Epithelial cell of prostate (primary cell): ENCODE results near the gene NPM3.

Experiments used
- DNase-seq: peaks from one replicate; pipeline ENCODE4 v3.0.0-alpha.2; 2011; ENCODE audit warnings: low read depth, low spot score
- H3K27ac ChIP-seq: fragments of 450-650 bp; 2 replicates; pipeline ENCODE4 v1.5.1; 2017; ENCODE audit warnings: mild to moderate bottlenecking

Gene NPM3

DNA sequence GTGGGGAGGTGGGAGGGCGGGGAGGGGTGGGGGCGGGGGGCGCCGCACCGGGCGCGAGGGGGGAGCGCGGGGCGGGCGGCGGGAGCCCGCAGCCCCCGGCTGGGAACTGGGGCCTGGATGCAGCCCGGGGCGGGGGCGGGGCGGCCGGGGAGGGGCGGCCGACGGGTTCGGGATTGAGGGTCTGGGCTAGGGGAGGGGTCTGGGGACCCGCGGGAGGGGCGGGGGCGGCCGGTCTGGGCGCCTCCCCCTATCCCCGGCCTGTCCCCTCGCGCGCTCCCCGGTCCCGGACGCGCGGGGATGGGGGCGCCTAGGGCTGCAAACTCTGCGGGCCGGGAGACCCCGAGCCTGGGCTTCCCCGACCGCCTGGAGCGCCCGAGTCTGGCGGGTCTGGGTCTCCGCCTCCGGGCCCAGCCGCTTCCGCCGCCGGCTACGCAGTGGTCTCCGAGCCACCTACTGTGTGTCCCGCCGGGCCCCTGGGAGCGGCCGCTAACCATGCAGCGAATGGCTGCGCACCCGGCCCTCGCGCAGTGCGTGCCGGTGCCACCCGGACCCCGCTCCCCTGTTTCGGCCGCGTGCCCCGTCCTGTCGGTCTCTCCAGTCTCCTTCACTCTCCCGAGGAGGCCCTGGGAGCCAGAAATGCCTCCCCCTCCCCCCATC is 7.0 kb downstream of the NPM3 start:
- DNase-seq: no peak
- no peak overlapping the region for H3K27ac ChIP-seq

DNA sequence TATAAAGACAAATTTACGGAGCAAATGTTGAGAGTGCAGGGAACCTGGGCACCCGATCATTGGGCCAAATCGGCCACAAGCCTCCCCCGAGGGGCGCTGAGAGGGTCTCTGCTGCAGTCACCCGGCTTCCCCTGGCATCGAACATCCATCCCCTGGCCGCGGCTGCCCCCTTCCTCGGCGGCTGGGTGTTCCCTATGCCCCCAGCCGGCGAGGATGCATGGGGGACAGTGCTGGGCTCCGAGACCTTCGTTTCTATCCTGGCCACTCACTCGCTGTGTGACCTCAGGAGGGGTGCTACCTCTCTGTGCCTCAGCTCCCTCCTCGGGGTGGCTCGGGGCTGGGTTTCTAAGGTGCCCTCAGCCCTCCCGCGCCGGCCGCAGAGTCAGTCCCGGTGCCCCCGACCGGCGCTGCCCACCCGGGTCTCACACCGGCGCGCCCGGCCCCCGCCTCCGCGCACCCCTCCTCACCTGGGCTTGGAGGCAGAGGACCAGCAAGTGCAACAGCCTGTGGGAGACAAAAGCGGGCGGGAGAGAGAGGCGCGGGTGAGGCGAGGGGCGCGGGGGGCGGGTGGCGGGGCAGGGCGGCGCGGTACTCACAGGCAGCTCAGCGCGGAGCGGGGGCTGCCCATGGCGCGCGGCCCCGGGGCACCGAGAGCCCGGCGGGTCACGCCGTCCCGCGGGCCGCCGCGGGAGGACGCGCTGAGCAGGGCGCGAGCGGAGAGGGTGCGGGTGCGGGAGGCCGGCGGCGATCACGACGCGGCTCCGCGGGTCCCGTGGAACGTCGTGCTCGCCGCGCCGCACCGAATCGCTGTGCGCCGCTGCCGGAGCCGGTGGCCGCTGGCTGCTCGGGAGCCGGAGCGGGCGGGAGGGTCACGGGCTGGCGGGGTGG is 7.7 kb downstream of the NPM3 start, which contains the start of gene FGF8:
FGF8 (minus strand) TSS at position 842 of the 888 bp plus-strand sequence; CDS start at position 628, 214 bp downstream.
- no peak within 1 kb of the TSS for H3K27ac ChIP-seq
- no peak for DNase-seq

DNA sequence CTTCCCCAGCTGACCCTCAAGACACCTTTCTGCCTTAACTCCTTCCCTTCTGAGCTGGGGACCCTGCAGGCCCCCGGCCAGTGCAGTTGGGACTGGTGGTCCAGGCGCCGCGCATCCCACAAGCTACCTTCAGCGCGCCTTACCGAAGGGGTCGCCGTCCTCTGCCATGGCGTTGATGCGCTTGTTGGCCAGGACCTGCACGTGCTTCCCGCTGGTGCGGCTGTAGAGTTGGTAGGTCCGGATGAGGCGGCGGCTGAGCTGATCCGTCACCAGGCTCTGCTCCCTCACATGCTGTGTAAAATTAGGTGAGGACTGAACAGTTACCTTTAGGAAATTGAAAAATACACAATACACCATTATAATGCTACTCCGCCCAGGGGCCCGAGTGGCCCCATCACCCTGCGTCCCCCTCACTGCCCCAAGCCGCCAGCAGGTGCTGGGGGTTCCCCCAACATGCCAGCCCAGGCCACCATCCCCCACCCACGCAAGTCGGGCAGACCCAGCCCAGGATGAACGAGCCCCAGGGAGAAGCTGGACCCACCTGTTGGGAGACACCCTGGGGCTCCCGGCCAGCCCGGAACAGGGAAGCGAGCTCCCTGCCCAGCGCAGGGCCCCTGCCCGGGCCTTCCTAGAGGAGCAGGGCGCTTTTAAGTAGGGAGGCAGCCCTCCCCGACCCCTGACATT is 8.5 kb downstream of the NPM3 start:
- H3K27ac ChIP-seq: no peak overlapping the region
- no peak for DNase-seq

DNA sequence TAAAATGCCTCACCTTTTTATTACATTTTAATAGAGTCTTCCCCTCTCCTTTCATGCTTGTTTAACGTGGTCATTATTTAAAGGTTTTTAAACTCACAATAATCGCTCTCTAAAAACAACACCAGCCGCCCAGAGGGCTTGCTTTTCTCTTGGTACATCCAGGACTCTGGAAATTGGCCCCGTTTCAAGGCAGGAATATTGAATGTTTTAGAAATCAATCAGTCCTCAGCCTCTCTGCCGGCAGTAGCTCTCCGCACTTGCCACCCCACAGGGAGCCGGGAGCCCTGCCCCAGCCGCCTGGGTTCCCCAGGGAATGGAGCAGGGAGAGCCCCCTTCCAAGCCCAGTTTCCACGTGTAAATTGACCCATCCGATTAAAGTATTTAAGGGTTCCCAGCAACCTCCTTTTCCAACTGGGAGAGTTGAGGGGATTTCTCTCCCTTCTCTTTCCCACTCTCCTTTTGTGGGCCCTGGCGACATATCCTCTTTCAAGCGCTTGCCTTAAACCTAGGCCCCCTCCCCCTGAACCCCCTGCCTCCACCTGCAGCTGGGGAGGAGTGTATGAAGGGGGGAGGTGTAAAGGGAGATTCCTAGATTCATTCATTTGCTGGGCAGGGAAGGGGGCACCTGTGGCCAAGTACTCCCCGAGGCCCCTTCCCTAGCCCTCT is 9.2 kb downstream of the NPM3 start:
- DNase-seq: no peak

DNA sequence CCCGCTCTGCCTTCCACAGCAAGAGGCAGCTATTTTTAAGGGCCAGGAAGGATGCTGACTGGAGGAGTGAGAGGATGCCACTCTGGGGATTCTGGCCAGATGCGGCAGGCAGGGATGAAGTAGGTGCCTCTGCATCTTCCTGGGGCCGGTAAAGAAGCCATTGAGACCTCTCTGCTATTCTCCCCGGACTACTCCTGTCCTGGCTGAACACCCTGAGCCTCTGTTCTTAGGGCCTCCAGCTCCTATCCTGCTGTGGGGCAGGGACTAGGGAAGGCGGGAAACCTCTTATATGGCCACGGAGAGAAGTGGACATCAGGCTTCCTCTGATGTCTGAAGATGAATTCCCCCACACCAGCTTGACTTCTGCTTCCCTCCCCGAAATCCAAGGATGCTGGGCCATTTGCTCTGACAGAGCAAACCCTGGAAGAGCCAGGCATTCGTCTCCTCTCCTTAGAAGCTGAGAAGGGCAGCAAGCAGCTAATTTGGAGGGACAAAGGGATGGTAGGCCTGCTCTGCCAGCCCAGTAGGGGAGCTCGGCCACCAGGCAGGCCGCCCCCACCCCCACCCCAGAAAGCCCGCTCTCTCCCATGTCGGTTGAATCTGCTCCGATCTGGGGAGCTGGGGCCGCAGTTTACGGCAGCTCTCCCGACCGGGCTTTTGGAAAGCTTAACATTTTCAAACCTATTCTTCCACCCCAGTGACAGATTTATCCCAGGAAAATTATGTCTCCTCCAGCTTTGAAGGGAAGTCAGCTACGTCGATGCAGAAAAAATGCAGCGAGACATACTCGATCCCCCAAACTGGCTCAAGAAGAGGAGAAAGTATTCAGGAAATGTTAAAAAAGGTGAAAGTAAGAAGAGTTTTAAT is 10.1 kb downstream of the NPM3 start:
- no peak overlapping the region for H3K27ac ChIP-seq
- no peak for DNase-seq

More for the DNA sequence above, 9.2 kb downstream of the NPM3 start:
- no peak overlapping the region for H3K27ac ChIP-seq

DNA sequence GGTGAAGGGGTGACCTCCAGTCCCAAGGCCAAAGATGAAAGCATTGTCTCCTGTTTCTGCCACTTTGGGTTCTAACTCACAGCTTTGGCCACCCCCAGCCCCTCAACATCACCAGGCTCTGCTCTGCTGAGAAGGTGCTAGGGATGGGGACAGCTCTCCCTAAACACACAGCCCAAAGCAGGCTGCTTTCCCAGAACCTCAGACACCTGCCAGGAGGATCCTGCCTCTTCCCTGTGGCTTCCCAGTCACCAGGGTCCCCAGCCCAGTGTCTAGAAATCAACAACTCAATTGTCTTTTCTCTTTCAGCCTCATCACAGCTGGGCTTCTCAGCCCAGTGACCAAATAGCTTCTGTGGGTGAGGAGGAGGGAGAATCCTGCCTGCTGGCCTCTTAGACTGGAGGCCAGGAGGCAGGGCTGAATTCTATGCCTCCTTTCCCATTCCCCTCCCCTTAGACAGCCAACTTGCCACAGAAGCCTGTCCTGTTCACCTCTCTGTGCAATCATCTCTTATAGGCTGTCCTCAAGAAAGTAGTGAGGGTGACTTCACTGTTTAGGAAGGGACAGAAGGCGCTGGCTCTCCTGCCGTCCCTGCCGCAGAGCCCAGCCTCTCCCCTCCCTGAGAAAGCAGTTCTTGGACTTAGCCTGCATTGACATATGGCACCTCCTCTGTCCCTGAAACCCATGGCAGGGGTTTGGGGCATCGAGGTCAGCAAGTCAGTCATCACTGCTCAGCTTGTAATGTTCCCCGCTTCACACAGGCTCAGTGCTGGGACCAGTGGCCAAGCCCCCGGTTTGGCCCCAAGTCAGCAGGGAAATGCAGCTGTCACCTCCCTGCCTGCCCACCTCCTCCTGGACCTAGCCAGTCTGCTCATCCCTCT is 11.0 kb downstream of the NPM3 start:
- no peak for DNase-seq
- no peak overlapping the region for H3K27ac ChIP-seq

DNA sequence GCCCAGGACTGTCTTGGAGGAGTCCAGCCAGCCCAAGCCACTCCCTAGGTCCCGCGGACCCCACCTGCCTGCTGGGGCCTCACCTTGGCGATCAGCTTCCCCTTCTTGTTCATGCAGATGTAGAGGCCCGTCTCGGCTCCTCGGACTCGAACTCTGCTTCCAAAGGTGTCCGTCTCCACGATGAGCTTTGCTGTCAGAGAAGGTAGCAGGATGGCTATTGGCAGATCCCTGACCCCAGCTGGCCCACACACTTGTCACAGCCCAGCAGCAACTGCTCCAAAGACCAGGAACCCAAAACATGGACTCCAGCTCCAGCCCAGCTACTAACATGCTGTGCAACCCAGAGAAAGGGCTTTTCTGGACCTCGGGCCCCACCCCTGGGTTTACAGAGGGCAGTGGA is 11.9 kb downstream of the NPM3 start:
- H3K27ac ChIP-seq: no peak overlapping the region
- DNase-seq: no peak

DNA sequence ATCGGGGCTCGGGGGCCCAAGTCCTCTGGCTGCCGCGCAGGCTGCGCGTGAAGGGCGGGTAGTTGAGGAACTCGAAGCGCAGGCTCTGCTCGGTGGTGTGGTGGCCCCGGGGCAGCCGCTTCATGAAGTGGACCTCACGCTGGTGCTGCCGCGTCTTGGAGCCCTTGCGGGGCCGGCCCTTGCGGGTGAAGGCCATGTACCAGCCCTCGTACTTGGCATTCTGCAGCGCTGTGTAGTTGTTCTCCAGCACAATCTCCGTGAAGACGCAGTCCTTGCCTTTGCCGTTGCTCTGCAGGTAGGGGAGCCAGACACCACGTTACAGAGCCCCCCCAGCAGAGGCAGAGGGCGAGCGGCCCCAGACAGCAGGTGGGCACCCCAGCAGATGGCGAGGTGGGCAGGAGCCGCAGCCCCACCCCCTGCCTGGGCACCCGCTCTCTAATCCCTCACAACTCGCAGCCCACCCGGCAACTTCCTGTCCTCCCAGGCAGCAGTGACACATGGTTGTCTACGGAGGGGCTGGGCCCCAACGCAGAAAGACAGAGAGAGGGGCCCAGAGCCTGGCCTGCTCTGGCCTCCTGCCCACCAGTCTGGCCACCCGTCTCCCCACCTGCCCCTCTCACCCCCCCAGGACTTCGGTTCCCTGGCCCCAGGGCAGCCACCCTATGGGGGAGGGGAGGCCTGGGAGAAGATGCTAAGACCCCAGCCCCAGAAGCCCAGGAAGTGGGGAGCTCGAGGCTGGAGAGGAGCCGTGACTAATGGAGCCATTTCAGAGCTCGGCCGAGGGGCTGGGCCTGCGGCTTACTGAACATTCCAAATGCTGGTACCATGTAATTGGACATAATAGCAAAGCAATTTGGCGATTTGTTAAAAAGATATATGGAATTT is 12.7 kb downstream of the NPM3 start:
- no peak overlapping the region for H3K27ac ChIP-seq
- no peak for DNase-seq

DNA sequence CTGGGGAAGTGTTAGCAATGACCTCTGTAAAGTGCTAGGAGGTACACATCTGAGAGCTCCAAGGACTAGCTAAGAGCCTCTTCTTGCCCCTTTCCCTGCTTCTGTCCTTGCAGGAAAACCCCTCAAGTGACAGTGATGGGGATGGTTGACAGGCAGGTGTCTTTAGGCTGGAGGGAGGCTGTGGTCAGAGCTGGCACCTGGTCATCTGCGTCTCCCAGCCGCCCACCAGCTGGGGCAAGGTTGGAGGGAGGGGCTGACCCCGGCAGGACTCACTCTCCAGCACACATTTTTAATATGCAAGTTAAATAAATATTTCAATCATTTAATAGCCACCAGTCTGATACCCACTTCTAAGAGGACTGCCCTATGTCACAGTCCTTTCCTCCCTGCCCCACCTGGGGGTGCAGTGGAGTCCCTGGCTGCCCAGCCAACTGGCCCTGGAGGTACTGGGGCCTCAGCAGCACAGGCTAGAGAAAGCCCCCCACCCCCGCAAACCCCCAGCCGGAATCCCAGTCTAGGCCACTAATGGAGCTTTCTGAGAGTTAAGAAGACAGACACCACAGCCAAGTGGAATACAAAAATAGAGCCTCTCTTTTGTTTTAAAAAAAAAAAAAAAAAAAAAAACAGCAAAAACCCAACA is 13.6 kb downstream of the NPM3 start:
- no peak for DNase-seq
- H3K27ac ChIP-seq: no peak overlapping the region

DNA sequence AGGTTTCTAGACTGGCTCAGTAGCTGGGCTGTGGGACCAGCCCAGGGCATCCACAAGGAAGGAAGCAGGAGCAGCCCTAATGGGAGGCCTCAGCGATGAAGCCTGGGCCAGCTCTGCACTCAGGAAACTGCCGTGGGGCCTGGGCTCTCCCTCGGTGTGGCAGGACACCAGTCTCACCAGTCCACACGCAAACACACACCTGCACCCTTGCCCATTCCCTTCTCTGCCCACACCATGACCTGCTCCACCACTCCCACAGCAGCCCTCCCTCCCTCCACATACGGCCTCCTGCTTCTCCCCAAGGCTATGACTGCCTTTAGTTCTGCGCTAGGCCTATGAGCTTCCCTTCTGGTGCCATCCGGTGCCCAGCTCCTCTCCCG is 14.5 kb downstream of the NPM3 start:
- H3K27ac ChIP-seq: no peak overlapping the region

DNA sequence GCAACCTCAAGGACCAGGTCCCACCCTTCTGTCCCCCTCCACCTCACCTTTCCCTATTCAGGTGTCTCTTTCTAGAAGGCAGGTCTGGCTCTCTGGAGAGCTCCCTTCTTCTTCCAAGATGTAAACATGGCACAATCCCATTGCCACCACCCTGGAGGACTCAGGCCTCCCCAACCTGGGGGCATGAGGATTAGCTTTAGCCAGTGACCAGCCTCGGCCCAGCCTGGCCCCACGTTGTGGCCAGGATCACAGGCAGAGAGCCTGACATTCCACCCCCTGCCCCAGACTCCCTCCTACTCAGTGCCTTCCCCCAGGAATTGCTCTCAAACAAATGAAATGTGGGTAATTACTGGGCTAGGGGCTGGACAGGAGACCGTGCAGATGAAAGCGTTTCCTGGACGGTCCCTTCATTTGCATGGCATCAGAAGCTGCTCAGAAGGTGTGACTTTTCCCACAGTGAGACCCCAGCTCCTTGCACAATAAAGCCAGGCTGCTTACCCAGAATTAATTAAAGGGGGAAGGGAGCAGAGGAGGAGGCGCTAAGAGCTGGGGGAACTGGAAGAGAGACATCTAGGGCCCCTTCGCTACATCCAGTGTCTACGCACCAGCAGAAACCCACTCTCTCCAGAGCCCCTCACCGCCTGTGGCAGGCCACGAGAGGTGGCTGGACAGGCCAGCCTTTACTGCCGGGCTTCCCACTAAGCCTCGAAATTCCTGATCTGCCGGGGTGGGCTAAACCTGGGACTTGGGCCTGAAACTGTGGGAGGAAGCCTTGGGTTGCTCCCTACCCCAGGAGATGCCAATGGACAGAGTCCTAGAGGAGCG is 15.1 kb downstream of the NPM3 start:
- DNase-seq: no peak

More for the DNA sequence above, 14.5 kb downstream of the NPM3 start:
- no peak for DNase-seq

DNA sequence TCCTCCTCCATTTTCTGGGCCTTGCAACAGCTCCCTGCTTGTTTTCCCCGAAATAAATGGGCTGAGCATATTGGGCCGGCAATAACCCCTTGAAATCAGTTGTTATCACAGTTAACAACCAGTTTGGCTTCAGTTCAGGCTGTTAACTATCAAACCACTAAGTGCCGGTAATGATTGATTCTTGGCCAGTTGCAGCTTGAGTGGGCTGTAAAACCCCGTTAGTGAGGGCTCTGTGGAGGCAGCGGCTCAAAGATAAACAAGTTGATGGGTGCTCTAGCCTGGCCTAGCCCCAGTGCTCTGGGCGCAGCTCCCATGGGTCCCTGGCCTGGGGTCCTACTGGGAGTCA is 15.7 kb downstream of the NPM3 start:
- H3K27ac ChIP-seq: no peak overlapping the region
- no peak for DNase-seq

More for the DNA sequence above, 15.1 kb downstream of the NPM3 start:
- H3K27ac ChIP-seq: no peak overlapping the region

DNA sequence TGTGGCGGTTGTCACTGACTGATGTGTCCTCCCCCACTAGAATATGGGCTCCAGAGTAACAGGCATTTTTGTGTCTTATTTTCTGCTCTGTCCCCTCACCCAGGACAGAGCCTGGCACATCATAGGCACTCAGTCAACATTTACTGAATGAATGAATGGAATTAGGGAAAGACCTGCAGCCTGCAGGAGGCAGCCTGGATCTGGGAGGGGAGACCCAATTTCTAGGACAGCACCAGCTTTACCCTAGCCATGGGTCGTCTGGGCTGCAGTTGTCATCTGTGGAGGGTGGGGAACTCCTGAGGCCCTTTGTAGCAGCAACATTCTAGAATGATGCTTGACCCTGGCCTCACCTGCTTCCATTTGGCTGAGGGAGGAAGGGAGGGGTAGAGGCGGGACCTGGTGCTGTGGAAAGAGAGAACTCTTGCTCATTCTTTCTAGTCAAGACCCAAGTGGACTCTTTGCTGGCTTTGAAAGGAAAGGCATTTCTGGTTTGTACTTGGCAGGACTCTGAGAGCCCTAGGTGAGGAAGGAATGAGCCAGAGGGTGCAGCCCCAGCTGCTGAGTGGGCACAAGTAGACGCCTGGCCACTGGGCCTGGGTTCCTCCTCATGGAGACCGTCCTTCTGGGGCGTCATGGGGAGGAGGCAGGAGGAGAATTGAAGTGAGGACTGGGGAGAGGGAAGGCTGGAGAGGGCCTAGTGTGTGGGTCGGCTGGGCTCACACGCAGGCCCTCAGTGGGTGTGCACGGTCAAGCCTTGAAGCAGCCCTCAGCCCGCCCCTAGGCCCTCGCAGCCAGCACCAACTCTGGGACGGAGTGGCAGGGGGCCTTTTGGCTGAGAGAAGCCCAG is 16.3 kb downstream of the NPM3 start:
- H3K27ac ChIP-seq: no peak overlapping the region
- DNase-seq: no peak

DNA sequence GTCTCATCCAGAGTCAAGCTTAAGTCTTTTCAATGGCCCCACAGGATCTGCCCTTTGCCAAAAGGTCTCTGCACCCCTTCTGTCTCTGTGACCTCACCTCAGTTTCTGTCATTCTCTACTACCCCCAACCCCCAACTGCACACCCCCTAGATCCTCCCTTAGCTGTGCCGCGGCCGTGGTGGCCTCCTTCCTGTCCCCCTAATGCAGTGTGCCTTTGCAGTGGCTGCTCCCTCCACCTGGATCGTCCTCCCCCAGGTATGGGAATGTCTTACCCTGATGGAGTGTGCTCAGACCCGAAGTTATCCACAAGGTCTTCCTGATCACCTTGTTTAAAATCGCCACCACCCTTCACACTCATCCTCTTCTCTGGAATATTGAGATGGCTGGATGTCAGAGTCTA is 16.9 kb downstream of the NPM3 start:
- H3K27ac ChIP-seq: no peak overlapping the region
- DNase-seq: no peak

DNA sequence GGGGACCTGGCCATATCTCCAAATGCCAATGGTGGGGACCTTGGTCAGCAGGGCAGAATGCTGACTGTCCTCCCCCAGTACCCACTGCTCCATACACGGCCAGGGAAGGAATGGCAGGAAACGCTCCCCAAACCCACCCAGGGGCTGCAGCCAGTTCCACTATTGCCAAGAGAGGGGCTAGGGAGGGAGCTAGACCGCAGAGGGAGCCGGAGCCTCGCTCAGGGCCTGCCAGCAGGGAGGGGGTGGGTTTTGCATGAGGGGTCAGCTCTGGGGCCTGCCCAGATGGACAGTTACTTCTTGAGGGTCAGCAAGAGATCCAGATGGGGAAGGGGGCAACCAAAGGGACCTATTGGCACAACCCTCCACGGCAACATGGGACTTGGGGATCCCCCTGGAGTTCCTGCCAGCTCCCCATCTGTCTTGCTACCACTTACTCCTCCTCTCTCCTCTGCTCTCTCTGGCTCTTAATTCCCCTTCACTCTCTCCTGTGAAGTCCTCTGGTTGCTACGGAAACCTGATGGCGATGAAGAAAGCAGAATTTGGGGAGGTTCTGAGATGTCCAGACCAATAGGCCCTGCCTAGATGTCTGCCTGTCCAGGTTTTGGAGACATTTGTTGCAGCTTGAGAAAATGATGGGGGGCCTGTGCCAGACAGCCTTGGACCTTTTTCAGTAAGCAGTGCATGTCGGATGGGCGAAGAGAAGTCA is 20.0 kb downstream of the NPM3 start:
- no peak overlapping the region for H3K27ac ChIP-seq
- no peak for DNase-seq
